NB4 (cell line): Measurements from ENCODE around the gene COL4A2.
A peak's percentile ranks its signal among the peaks of the same experiment; 100 is the strongest.

ENCODE experiments used
- DNase-seq: peaks from one replicate; pipeline ENCODE4 v3.0.0; 2010; ENCODE audit warnings: low read depth
- H3K4me3 ChIP-seq: one replicate; pipeline ENCODE4 v1.5.1; 2011; ENCODE audit warnings: mild to moderate bottlenecking, low read depth, low read length, moderate library complexity
- MAX ChIP-seq: IDR thresholded peaks from 2 replicates; pipeline ENCODE4 v1.6.1; 2011; ENCODE audit warnings: low read depth, low read length
- MYC ChIP-seq: IDR thresholded peaks from 2 replicates; pipeline ENCODE4 v1.6.1; 2011; ENCODE audit warnings: low read depth, low read length
- POLR2A ChIP-seq: IDR thresholded peaks from 2 replicates; pipeline ENCODE4 v1.6.1; 2011; ENCODE audit warnings: mild to moderate bottlenecking; ENCODE audit not compliant: insufficient read length; ENCODE audit errors: extremely low read depth
- TF ChIP-seq, protein P1 (sequence below): IDR thresholded peaks from one replicate; pipeline ENCODE4 v1.5.1; 2012; ENCODE audit warnings: low read depth, low read length

The COL4A2 gene

GRCh38 chr13:110423689-110424302 lies 116.7 kb downstream of the COL4A2 start:
- H3K4me3 ChIP-seq, result no peak overlapping the region
- DNase-seq, result peak; percentile 25
- no peak for TF ChIP-seq POLR2A
- no peak for TF ChIP-seq MYC
- TF ChIP-seq, protein P1, sequence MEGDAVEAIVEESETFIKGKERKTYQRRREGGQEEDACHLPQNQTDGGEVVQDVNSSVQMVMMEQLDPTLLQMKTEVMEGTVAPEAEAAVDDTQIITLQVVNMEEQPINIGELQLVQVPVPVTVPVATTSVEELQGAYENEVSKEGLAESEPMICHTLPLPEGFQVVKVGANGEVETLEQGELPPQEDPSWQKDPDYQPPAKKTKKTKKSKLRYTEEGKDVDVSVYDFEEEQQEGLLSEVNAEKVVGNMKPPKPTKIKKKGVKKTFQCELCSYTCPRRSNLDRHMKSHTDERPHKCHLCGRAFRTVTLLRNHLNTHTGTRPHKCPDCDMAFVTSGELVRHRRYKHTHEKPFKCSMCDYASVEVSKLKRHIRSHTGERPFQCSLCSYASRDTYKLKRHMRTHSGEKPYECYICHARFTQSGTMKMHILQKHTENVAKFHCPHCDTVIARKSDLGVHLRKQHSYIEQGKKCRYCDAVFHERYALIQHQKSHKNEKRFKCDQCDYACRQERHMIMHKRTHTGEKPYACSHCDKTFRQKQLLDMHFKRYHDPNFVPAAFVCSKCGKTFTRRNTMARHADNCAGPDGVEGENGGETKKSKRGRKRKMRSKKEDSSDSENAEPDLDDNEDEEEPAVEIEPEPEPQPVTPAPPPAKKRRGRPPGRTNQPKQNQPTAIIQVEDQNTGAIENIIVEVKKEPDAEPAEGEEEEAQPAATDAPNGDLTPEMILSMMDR, result no peak
- no peak for TF ChIP-seq MAX

- no peak for DNase-seq
- TF ChIP-seq, protein P1, result no peak
- TF ChIP-seq MAX (no peak), MYC (no peak), POLR2A (no peak)
- no peak overlapping the region for H3K4me3 ChIP-seq
Observed at GRCh38 chr13:110424569-110425443, 117.7 kb downstream of the COL4A2 start.

DNA sequence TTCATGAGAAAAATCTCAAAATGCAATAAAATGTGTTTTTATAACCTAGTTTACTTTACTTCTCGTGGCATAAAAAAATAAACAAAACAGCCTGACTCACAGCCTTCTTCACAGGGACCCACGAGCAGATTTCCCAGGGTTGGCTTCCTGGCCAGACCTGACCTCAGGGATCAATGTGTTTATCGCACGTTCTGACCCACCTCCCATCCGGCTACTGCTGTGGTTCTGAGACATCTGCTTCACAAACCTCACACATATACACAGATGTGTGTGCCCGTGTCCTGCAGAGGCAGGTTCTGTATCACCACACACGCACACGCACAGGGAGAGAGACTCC lies 118.3 kb downstream of the COL4A2 start:
- no peak for DNase-seq
- H3K4me3 ChIP-seq, result no peak overlapping the region
- TF ChIP-seq, protein P1, result no peak
- TF ChIP-seq POLR2A, result no peak
- no peak for TF ChIP-seq MYC
- TF ChIP-seq MAX, result no peak

- TF ChIP-seq MAX (no peak), MYC (no peak), POLR2A (no peak)
- TF ChIP-seq, protein P1, result no peak
- DNase-seq, result no peak
Observed at GRCh38 chr13:110426735-110427134, 119.7 kb downstream of the COL4A2 start.

DNA sequence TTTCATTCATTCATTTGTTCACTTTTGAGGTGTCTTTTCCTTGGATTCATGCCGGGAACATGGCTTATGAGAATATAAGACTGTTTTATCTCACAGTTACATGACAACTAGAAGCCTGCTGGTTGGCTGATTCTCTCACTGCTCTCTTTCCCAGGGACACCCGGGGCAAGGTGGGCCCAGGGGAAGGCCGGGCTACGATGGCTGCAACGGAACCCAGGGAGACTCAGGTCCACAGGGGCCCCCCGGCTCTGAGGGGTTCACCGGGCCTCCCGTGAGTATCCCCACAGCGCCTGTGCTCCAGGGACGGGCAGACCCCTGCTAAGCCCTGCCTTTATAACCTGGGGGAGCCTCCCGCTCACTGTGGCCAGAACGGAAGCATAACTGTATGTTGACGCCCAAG lies 121.2 kb downstream of the COL4A2 start:
- no peak for DNase-seq
- TF ChIP-seq MAX (no peak), MYC (no peak), POLR2A (no peak)
- TF ChIP-seq, protein P1, result no peak
- no peak overlapping the region for H3K4me3 ChIP-seq

More at GRCh38 chr13:110426735-110427134, 119.7 kb downstream of the COL4A2 start:
- no peak overlapping the region for H3K4me3 ChIP-seq
